Stimulated activated CD8-positive, alpha-beta memory T cell treated with anti-CD3 and anti-CD28 coated beads, Interleukin-12 subunit alpha, Interleukin-12 subunit beta, amount 100 ng/mL, for 4 hours (primary cell): Measurements from ENCODE around the gene CTCF.

Source experiments
- DNase-seq: peaks from one replicate; pipeline ENCODE4 v3.0.0-alpha.2; 2020; ENCODE audit warnings: low read depth

CTCF gene

DNA sequence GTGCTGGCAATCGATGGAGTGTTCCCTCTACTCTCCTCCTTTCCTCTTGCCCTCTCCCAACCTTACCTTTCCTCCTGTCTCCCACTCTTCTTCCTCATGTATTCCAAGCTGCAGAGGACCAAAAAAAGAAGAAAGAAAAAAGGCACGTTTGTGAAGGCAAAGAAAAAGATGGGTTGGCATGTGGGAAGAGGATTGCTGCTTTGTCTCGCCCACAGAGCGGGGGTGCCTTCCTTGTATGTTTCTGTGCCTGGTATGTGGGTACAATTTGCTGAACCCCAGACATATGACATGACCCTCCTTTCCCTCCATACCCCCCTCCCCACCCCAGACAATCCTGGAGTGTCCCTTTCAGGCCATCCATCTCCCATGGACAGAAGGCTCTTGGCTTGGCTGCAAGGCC lies 13.1 kb upstream of the CTCF start:
- DNase-seq: no peak

DNA sequence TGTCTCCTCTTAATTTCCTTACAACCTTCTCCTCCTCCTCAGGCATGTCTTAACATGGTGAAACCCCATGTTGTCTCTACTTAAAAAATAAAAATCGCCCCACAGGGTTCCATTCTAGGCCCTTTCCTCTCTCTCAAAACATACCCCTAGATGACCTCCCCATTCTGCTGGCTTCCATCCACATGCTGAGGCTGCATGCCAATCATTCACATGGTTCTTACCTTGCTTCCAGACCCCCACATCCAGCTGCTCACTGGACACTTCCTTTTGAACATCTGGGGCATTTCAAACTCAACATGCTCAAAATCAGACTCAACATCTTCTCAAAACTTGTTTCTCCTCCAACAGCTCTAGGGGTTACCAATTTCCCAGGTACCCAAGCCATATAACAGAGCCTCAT lies 12.4 kb upstream of the CTCF start:
- no peak for DNase-seq

DNA sequence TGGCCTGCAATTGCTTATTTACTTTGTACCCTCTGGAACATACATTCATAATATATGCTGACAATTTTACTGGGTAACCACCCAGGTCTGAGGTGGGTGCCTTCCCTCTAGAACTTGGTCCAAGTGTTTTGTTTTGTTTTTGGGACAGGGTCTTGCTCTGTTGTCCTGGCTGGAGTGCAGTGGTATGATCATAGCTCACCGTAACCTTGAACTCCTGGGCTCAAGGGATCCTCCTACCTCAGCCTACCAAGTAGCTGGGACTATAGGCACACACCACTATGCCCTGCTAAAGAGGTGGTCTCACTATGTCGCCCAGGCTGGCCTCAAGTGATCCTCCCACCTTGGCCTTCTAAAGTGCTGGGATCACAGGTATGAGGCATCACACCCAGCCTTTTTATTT lies 11.2 kb upstream of the CTCF start:
- no peak for DNase-seq

GRCh38 chr16:67551972-67552371 lies 10.4 kb upstream of the CTCF start:
- DNase-seq: no peak

GRCh38 chr16:67552476-67552875 lies 9.8 kb upstream of the CTCF start:
- DNase-seq: no peak

GRCh38 chr16:67555795-67556212 lies 6.5 kb upstream of the CTCF start:
- no peak for DNase-seq

- no peak for DNase-seq
Observed at GRCh38 chr16:67558859-67559258, 3.5 kb upstream of the CTCF start.

DNA sequence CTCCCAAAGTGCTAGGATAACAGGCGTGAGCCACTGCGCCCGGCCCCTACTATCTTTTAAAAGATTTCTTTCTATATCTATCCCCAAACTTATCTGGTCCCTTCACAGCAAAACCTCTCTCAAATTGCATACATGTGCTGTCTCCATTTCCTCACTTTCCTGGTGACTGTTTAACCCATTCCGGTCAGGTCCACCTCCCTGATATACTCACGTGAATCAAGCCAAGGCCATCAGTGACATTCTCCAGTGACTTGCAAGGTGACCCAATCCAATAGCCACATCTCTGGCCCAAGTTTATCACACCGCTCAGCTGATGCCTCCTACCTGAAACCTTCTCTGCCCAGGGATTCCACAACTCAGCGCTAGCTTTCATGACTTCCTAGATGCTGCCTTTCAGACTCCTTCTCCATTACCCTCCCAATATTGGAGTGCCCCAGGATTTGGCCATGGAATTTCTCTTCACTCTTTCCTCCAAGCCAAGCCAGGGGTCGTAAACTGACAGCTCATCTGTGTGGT lies 1.4 kb upstream of the CTCF start:
- no peak for DNase-seq

GRCh38 chr16:67561501-67561823 lies 864 bp upstream of the CTCF start:
- no peak for DNase-seq

- peak; percentile 94 for DNase-seq
Observed at GRCh38 chr16:67561824-67562525, 351 bp upstream of the CTCF start.

DNA sequence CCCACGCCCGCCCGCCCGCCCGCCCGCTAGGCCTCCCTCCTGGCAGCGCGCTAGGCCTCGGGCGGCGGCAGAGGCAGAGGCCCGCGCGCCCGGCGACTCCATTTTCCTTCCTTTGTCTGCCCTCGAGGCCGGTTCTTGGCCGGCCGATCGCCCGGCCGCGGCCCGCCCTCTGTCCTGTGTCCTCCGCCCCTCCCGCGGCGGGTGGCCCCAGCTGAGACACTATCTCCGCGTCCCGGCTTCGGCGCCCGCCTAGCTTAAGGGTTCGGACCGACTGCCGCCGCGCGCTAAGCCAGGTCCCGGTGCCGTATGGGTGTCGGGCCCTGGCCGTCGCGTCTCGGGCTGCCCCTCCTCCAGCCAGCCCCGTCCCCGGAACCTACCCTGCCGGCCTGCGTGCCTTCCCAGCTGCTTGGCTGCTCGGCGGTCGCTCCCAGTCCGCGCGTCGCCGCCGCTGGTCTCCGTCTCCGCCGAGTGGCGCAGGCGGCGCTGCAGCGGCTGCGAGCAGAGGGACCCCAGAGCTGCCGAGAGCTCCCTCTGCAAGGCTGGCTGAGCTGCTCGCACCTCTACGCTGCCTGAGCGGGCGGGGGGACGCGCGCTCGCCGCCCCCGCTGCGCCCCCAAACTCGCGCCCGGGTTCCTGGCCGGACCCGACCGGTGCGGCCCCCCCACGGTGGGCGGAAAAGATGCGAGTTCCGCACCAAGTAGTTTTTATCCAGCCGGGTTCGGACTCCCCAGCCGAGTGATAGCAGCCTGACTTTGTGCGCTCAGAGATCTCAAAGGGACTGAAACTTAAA lies 787 bp downstream of the CTCF start:
- peak; percentile 53 for DNase-seq

- no peak for DNase-seq
Observed at GRCh38 chr16:67563708-67564468, 1.6 kb downstream of the CTCF start.

DNA sequence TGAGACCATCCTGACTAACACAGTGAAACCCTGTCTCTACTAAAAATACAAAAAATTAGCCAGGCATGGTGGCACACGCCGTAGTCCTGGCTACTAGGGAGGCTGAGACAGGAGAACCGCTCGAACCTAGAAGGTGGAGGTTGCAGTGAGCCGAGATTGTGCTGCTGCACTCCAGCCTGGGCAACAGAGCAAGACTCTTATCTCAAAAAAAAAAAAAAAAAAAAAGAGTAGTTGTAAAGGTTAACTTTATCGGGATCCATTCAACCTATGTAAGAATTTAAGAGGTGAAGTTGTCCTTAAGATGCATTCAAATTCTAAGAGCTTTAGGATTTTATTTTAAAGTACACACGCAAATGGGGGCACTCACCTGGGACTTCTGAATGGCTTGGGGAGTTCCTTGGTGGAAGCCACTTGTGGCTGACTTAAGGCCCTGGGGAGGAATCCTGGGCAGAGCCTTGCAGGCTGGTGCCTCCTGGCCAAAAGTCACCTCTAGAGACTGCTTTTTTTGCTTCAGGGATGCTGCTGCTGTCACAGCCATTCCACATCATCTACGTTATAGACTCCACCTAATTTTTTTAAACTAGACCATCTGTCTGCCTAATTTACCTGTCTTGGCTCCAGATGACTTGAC lies 3.3 kb downstream of the CTCF start:
- no peak for DNase-seq

DNA sequence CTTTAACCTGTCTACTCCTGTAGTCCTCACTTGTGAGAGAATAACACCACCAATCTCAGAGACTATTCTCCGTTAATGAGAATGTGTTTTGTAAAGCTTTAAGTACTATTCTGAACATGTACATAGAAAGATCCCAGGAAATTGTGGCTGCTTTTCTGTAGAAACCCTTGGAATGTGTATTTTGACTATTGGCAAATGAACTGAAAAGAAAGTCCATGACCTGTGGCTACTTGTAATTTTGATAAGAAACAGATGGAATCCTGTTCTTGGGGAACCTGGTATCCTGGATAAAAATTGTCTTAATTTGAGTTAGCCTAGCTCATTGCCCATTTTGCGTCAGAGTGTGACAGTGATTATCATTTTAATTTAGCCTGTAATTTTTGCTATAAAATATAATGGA lies 9.1 kb downstream of the CTCF start:
- no peak for DNase-seq

DNA sequence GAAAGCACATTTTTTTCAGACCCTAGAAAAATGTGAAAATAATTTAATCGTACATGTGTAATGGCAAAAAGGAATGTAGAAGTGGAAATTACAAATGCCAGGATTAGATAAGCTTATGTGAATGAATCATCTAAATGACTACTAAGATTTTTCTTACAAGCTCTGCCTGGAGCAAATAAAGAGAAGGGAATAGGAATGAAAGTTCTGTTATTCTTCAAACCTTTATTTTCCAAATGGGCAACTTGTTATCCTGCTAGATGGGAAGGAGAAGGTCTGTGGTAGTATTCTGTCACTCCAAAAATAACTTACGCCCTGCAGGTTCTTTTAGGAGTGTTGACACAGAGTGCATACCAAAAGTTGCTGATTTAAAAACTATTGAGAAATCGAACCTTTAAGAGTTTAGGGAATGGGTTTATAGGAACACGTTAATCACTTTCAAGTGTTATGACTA lies 9.7 kb downstream of the CTCF start:
- no peak for DNase-seq

GRCh38 chr16:67579686-67580085 lies 17.4 kb downstream of the CTCF start:
- no peak for DNase-seq

- DNase-seq: no peak
Observed at GRCh38 chr16:67580202-67580601, 17.9 kb downstream of the CTCF start.

DNA sequence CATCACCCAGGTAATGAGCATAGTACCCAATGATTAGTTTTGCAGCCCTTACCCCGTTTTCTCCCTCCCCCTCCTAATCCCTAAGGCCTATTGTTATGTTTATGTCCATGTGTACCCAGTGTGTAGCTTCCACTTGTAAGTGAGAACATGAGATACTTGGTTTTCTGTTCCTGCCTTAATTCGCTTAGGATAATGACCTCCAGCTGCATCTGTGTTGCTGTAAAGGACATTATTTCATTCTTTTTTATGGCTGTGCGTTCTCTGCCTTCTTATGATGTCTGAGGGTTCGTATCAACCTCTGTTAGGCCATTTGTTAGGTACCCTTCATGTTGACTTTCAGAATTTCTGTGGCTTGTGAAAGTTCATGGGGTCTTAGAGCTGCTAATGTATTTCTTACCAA lies 31.0 kb downstream of the CTCF start:
- no peak for DNase-seq

DNA sequence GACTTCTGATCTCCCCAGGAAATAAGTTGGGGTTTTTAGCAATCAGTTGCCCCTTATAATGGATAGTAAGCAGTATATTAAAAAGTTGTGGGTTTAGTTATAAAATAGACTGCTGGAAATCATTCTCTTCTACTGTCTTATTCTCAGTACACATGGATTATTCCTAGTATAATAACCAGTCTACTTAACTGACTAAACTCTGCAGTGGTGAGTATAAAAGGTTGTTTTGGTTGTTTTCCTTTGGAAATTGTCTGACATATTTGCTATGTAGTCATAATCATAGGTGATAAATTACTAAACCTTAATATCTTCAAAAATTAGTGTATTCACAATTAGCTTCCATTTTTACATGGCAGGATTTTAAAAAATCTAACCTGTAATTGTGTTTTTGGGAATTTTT lies 31.4 kb downstream of the CTCF start:
- DNase-seq: no peak

DNA sequence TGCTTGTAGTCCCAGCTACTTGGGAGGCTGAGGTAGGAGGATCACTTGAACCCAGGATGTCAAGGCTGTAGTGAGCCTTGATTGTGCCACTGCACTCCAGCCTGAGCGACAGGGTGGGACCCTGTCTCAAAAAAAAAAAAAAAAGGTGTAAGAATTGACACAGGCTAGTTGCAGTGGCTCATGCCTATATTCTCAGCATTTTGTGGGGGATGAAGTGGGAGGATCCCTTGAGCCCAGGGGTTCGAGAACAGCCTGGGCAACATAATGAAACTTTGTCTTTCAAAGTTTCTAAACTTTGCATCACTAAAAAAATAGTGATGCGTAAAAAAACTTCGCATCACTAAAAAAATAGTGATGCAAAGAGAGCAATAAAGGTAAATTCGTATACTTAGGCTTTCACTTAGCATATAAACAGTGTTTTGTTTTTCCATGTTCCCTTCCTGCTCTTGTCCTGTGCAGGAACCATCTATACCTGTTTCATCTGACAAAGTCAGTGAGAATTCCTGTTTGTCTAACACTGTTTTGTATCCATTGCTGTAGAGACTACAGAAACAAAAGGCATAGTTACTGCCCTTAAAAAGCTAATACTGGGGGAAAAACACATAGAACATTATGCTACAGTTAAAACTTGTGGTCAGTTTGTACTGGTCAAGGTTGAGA lies 32.1 kb downstream of the CTCF start:
- no peak for DNase-seq

DNA sequence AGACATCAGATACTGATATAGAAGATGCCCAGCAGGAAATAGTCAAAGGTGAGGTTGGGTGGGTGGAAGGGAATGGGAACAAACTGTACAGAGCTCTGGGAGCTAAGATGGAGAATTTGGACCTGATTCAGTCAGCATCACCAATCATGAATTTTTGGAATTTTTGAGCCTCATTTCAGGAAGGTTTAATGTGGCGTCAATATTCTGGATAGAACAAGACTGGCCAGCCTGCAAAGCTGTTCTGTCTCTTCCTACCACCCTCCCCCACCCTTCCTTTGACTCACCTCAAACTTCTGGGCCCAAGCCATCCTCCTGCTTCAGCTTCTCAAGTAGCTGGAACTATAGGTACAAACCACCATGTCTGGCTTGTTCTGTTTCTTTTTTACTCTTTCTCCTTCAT lies 32.6 kb downstream of the CTCF start:
- no peak for DNase-seq

DNA sequence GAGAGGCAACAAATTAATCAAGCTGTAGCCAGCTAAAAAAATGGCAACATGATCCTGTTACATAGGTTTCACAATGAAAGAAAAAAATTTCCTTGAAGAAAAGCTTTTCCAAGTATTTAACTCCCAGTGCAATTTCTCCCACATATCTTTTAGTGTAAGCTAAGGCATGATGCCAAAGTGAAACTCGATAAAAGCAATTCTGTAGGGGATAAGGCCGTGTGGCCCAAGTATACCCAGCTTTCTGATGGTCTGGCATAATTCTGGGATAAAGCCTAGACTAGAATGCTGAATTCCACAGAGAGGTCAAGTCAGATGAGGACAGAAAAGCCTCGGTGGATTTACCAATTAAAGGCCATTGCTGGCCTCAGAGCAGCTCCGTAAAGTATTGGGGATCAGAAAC lies 36.2 kb downstream of the CTCF start:
- no peak for DNase-seq
